PC-9 (cell line): ENCODE data around the gene CCDC180. TPM values are rescaled to one million over a fixed set of nuclear protein-coding genes. Genes with fewer than 3 reads are reported as not detected.

ENCODE experiments used
- BruUV-seq: library from RNA; stranded (reverse); fragments of 400-500 nt; replicated peaks from 2 replicates; lab custom pipeline; 2021; lab: Mats Ljungman, UMichigan
- CTCF ChIA-PET: fragments of 300-600 bp; sonication (Branson Sonifier 250); formaldehyde crosslinking; loops from one replicate; lab custom pipeline; 2022; ENCODE audit warnings: antibody characterized with exemption; lab: Charles Lee
- POLR2A ChIA-PET: fragments of 300-600 bp; sonication (Branson Sonifier 250); formaldehyde crosslinking; loops from one replicate; lab custom pipeline; 2022; ENCODE audit warnings: antibody characterized with exemption; ENCODE audit not compliant: unreplicated experiment; lab: Charles Lee
- DNase-seq, 2 experiments: peaks; one replicate each; pipeline versions ENCODE4 v3.0.0 to v3.0.0-alpha.2; 2015 to 2022; ENCODE audit warnings: mixed read lengths in 1 of 2
- H2AFZ ChIP-seq: fragments of 200-600 bp; sonication (generic); 2 replicates; pipeline ENCODE4 v1.8.1; 2017; ENCODE audit warnings: antibody characterized with exemption
- H3F3A ChIP-seq: fragments of 200-600 bp; sonication (generic); 2 replicates; pipeline ENCODE4 v1.8.1; 2017; ENCODE audit warnings: antibody characterized with exemption, mild to moderate bottlenecking, low read depth; ENCODE audit not compliant: insufficient read depth
- H3K27ac ChIP-seq: fragments of 200-600 bp; sonication (generic); 2 replicates; pipeline ENCODE4 v1.6.1; 2016; ENCODE audit warnings: mixed run types
- H3K27me3 ChIP-seq: fragments of 200-600 bp; sonication (generic); 2 replicates; pipeline ENCODE4 v1.6.1; 2016; ENCODE audit warnings: low read depth, mixed run types; ENCODE audit not compliant: insufficient read depth
- H3K36me3 ChIP-seq: fragments of 200-600 bp; sonication (generic); 2 replicates; pipeline ENCODE4 v1.6.1; 2016; ENCODE audit warnings: low read depth, mixed run types
- H3K4me1 ChIP-seq: fragments of 200-600 bp; sonication (generic); replicated peaks from 2 replicates; pipeline ENCODE4 v1.6.1; 2016; ENCODE audit warnings: mixed run types; ENCODE audit not compliant: insufficient read depth
- H3K4me2 ChIP-seq: fragments of 200-600 bp; sonication (generic); 2 replicates; pipeline ENCODE4 v1.6.1; 2017; ENCODE audit warnings: mixed run types
- H3K4me3 ChIP-seq: fragments of 200-600 bp; sonication (generic); 2 replicates; pipeline ENCODE4 v1.6.1; 2016; ENCODE audit warnings: mixed run types
- H3K79me2 ChIP-seq: fragments of 200-600 bp; sonication (generic); 2 replicates; pipeline ENCODE4 v1.6.1; 2017; ENCODE audit warnings: low read depth, mixed run types
- H3K9me2 ChIP-seq: fragments of 200-600 bp; sonication (generic); 2 replicates; pipeline ENCODE4 v1.8.1; 2017; ENCODE audit warnings: mild to moderate bottlenecking; ENCODE audit not compliant: insufficient read depth
- H3K9me3 ChIP-seq: fragments of 200-600 bp; sonication (generic); 2 replicates; pipeline ENCODE4 v1.8.1; 2016; ENCODE audit warnings: low read depth; ENCODE audit not compliant: insufficient read depth
- H4K20me1 ChIP-seq: fragments of 200-600 bp; sonication (generic); 2 replicates; pipeline ENCODE4 v1.8.1; 2017; ENCODE audit not compliant: insufficient read depth
- CTCF ChIP-seq: fragments of 200-600 bp; sonication (generic); conservative IDR thresholded peaks from 2 replicates; pipeline ENCODE4 v1.6.1; 2017; ENCODE audit warnings: mixed run types, antibody characterized with exemption, mild to moderate bottlenecking, moderate library complexity
- EZH2 ChIP-seq: fragments of 200-600 bp; sonication (generic); IDR thresholded peaks from 2 replicates; pipeline ENCODE4 v1.8.0; 2017; ENCODE audit warnings: antibody characterized with exemption, low read depth
- intact Hi-C: fragments of 100-400 bp; cut with micrococcal nuclease; formaldehyde crosslinking; loops from one replicate; pipeline ENCODE4 v1.10.0; 2022; ENCODE audit not compliant: unreplicated experiment
- total RNA-seq: library from RNA; stranded (reverse); gene quantifications from 2 replicates; pipeline ENCODE4 v1.2.3, GENCODE V29; 2021

CCDC180 gene
- total RNA-seq, 1 experiment from 2014 or later: 2.3 TPM

GRCh38 chr9:97297889-97298288 lies 9.6 kb upstream of the CCDC180 start:
- H3K27me3 ChIP-seq: no peaks in the 10 kb centered on the region
- intact Hi-C loops: no loop called here
- no peaks in the 10 kb centered on the region for H3K79me2 ChIP-seq
- no peak for DNase-seq
- no peaks in the 10 kb centered on the region for H3F3A ChIP-seq
- H4K20me1 ChIP-seq: no peaks in the 10 kb centered on the region
- TF ChIP-seq EZH2: no peak
- TF ChIP-seq CTCF: no peak
- ChIA-PET CTCF (no interaction called here), POLR2A (no interaction called here)
- H3K4me1 ChIP-seq: no peaks in the 10 kb centered on the region
- H3K4me2 ChIP-seq: no peak overlapping the region
- no TSS peak for BruUV-seq
- H3K36me3 ChIP-seq: no peaks in the 10 kb centered on the region
- H3K27ac ChIP-seq: no peak overlapping the region
- H3K4me3 ChIP-seq: no peak overlapping the region
- no peaks in the 10 kb centered on the region; the same call in 1 of the 2 replicates for H3K9me3 ChIP-seq
- H2AFZ ChIP-seq: no peak overlapping the region
- no peaks in the 10 kb centered on the region for H3K9me2 ChIP-seq

- H3K9me3 ChIP-seq: no peaks in the 10 kb centered on the region; the same call in 1 of the 2 replicates
- no peaks in the 10 kb centered on the region for H4K20me1 ChIP-seq
- no peak overlapping the region for H3K4me2 ChIP-seq
- H2AFZ ChIP-seq: no peak overlapping the region
- no peak for TF ChIP-seq CTCF
- TF ChIP-seq EZH2: no peak
- intact Hi-C loops: no loop called here
- DNase-seq: no peak
- H3K4me3 ChIP-seq: no peak overlapping the region
- H3F3A ChIP-seq: no peaks in the 10 kb centered on the region
- no peaks in the 10 kb centered on the region for H3K4me1 ChIP-seq
- no peaks in the 10 kb centered on the region for H3K36me3 ChIP-seq
- no peaks in the 10 kb centered on the region for H3K27me3 ChIP-seq
- H3K27ac ChIP-seq: no peak overlapping the region
- no peaks in the 10 kb centered on the region for H3K79me2 ChIP-seq
- BruUV-seq: no TSS peak
- ChIA-PET CTCF (no interaction called here), POLR2A (no interaction called here)
- H3K9me2 ChIP-seq: no peaks in the 10 kb centered on the region
Observed at GRCh38 chr9:97299809-97300414, 7.5 kb upstream of the CCDC180 start.

GRCh38 chr9:97300586-97300985 lies 6.9 kb upstream of the CCDC180 start:
- Histone ChIP-seq H3K4me1 (no peaks in the 10 kb centered on the region), H3K79me2 (no peaks in the 10 kb centered on the region), H3K4me3 (no peak overlapping the region), H3K27me3 (no peaks in the 10 kb centered on the region), H3F3A (no peaks in the 10 kb centered on the region), H2AFZ (no peak overlapping the region), H3K4me2 (no peak overlapping the region), H3K36me3 (no peaks in the 10 kb centered on the region), H4K20me1 (no peaks in the 10 kb centered on the region), H3K9me2 (no peaks in the 10 kb centered on the region), H3K27ac (no peak overlapping the region), H3K9me3 (no peaks in the 10 kb centered on the region; the same call in 1 of the 2 replicates)
- BruUV-seq: no TSS peak
- intact Hi-C loops: no loop called here
- TF ChIP-seq EZH2: no peak
- TF ChIP-seq CTCF: no peak
- ChIA-PET POLR2A (no interaction called here), CTCF (no interaction called here)
- no peak for DNase-seq
